Measurements from ENCODE around the gene PPP6R3.

- TF ChIP-seq CTCF (IDR thresholded peaks at IDR 0.05; ENCODE audit: extremely low read depth in 1 of 2, insufficient read depth in 1 of 2, low read depth in 1 of 2, low read length in 2 of 2) (no peak), POLR2A (IDR thresholded peaks at IDR 0.05; ENCODE audit: low read depth, low read length) (no peak), GATA2 (IDR thresholded peaks at IDR 0.05; ENCODE audit: insufficient read depth, insufficient read length, low read depth, low read length) (no peak), EZH2 (IDR thresholded peaks at IDR 0.05; ENCODE audit: borderline replicate concordance, low read depth, low read length, severe bottlenecking) (no peak), POLR2AphosphoS5 (IDR thresholded peaks at IDR 0.05; ENCODE audit: insufficient read depth, low read depth, low read length) (no peak), FOS (IDR thresholded peaks at IDR 0.05; ENCODE audit: borderline replicate concordance, insufficient read depth, low read length) (peak; percentile 19), MYC (IDR thresholded peaks at IDR 0.05; ENCODE audit: low read depth, low read length) (no peak)
These were observed 113.8 kb downstream of the PPP6R3 start for GRCh38 chr11:68574308-68574707.

All from endothelial cell of umbilical vein (primary cell).